ENCODE results near the gene RASGRF2.

Gene RASGRF2

DNA sequence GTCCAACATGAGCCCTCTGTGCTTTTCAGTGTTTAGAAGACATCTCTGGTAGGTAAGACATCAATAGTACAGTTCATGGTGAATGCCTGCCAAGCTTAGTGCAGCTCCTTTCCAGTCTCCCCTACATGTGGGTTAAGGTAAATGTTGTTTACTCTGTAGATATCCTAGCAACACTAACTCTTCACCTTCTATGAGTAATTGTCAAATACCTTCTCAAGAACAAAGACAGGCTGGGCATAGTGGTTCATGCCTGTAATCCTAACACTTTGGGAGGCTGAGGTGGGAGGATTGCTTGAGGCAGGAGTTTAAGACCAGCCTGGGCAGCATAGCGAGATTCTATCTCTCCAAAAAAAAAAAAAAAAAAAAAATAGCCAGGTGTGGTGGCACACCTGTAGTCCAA lies 18.7 kb upstream of the RASGRF2 start:
- H3K4me3 ChIP-seq (replicated peaks in 1 of 2; ENCODE audit: low read depth in 2 of 2, low read length in 2 of 2): no peak overlapping the region
- TF ChIP-seq, protein P1, sequence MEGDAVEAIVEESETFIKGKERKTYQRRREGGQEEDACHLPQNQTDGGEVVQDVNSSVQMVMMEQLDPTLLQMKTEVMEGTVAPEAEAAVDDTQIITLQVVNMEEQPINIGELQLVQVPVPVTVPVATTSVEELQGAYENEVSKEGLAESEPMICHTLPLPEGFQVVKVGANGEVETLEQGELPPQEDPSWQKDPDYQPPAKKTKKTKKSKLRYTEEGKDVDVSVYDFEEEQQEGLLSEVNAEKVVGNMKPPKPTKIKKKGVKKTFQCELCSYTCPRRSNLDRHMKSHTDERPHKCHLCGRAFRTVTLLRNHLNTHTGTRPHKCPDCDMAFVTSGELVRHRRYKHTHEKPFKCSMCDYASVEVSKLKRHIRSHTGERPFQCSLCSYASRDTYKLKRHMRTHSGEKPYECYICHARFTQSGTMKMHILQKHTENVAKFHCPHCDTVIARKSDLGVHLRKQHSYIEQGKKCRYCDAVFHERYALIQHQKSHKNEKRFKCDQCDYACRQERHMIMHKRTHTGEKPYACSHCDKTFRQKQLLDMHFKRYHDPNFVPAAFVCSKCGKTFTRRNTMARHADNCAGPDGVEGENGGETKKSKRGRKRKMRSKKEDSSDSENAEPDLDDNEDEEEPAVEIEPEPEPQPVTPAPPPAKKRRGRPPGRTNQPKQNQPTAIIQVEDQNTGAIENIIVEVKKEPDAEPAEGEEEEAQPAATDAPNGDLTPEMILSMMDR (IDR thresholded peaks at IDR 0.05; ENCODE audit: low read depth, low read length): no peak
- no peak for DNase-seq (ENCODE audit: low read depth in 2 of 2)

DNA sequence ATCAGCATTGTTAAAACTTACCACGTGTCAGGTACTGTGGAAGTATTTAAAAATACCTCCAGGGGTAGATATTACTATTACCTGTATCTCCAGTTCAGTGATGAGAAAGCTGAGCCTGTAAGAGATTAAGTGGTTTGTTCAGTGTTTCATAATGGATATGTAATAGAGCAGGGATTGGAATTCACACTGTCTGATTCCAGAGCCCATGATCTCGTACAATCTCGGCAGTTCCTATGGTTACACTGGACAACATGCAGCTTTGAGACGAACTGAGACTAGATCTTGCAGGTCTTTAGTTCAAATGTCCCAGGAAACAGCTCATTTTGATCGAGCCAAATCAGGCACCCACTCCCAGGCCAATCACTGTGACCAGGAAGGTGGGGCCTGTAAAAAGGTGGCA lies 8.8 kb upstream of the RASGRF2 start:
- DNase-seq (ENCODE audit: low read depth in 2 of 2): no peak
- TF ChIP-seq, protein P1 (IDR thresholded peaks at IDR 0.05; ENCODE audit: low read depth, low read length): no peak
- H3K4me3 ChIP-seq (replicated peaks in 1 of 2; ENCODE audit: low read depth in 2 of 2, low read length in 2 of 2): no peak overlapping the region

DNA sequence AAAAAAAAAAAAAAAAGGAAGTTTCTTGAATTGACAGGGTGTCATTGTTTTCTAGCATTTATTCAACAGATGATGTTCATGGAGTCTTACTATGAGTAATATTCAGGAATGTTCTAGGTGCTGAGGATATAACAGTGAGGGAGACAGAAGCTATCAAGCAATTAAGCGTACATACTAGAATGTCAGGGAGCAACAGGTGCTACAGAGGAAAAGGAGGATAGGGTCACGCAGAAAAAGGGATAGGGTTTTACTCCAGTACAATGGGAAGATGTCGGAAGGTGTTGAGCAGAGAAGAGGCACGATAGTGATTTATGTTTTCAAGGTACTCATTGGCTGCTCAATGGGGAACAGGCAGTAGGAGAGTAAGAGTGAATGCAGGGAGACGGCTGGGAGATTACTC lies 6.6 kb upstream of the RASGRF2 start:
- no peak overlapping the region for H3K4me3 ChIP-seq (replicated peaks in 1 of 2; ENCODE audit: low read depth in 2 of 2, low read length in 2 of 2)
- no peak for DNase-seq (ENCODE audit: low read depth in 2 of 2)
- TF ChIP-seq, protein P1 (IDR thresholded peaks at IDR 0.05; ENCODE audit: low read depth, low read length): no peak

DNA sequence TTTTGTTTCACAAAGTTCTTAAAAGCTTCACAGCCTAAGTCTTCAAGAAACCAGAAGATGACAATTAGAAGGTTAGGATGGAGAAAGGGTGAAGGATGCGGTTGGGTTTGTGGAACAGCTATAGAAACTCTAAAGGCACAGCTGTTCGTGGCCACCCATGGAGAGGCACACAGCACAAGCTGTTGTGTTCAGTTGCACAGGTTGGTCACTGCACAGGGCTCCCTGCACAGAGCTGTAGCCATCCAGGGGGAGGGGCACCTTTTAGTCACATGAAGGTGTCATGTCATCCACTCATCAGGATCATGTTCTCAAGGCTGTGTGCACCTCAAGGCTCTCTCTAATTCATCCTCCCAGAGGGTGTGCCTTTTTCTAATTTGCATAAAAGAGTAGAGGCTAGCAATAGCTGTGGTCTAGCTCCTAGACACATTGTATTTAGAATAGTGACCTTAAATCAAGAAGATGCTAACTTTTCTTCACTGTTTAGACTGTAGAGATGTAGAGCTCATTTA lies 5.0 kb upstream of the RASGRF2 start:
- H3K4me3 ChIP-seq (replicated peaks in 1 of 2; ENCODE audit: low read depth in 2 of 2, low read length in 2 of 2): no peak overlapping the region
- no peak for DNase-seq (ENCODE audit: low read depth in 2 of 2)
- TF ChIP-seq, protein P1 (IDR thresholded peaks at IDR 0.05; ENCODE audit: low read depth, low read length): no peak

DNA sequence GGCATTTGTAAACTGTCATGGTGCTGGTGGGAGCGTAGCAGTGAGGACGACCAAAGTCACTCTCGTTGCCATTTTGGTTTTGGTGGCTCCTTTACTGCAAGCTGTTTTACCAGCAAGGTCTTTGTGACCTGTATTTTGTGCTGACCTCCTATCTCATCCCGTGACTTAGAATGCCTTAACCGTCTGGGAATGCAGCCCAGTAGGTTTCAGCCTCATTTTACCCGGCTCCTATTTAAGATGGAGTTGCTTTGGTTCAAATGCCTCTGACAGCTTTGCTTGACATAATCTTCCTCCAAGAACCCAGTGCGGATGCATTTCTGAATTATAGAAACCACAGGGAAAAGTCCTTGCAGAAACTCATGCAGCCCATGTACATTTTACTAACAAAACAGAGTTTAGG lies 3.9 kb upstream of the RASGRF2 start:
- DNase-seq (ENCODE audit: low read depth in 2 of 2): no peak
- TF ChIP-seq, protein P1 (IDR thresholded peaks at IDR 0.05; ENCODE audit: low read depth, low read length): no peak
- H3K4me3 ChIP-seq (replicated peaks in 1 of 2; ENCODE audit: low read depth in 2 of 2, low read length in 2 of 2): no peak overlapping the region

DNA sequence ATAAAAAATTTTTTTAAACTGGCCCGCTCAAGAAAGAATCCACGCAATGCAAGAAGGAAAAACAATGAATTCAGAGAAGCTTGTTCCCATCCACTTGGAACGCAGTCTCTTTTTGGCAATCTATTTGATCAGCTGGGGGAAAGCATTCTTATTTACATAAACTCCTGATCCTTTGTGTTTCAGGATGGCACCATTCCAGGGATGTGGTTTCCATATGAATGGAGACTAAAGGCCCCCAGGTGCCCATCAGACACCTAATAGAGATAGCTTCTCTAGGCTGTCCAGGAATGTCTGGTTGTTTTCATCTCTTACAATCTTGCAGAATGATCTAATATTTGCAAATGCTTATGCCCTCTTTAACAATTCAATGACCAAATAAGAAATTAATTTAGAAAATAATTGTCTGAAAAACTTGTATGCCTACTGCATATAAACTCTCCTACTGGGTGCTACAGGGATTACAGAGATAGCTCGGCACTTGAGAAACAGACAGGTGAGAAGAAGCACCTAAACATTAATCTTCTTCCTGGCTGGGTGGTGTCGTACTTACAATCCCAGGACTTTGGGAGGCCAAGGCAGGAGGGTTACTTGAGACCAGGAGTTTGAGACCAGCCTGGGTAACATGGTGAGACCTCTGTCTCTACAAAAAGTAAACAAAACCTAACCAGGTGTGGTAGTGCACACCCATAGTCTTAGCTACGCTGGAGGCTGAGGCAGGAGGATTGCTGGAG lies 3.0 kb upstream of the RASGRF2 start:
- DNase-seq (ENCODE audit: low read depth in 2 of 2): no peak
- TF ChIP-seq, protein P1 (IDR thresholded peaks at IDR 0.05; ENCODE audit: low read depth, low read length): no peak
- no peak overlapping the region for H3K4me3 ChIP-seq (replicated peaks in 1 of 2; ENCODE audit: low read depth in 2 of 2, low read length in 2 of 2)

DNA sequence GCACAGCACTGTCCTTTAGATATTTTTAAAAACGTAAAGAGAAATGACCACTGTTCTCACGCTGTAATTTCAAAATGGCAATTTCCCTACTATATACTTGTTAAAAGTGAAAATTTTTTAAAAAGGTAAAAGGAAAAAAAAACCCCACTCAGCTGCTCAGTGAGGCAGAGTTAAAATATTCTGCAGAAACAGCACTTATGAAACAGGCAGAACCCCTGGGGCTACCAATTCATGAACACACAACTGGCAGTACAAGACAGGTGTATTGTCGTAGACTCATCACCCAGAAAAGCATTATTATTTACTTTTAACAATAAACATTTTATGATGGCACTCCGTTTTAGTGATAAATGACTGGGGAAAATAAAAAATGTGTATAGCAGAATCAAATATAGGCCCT lies 1.5 kb upstream of the RASGRF2 start:
- TF ChIP-seq, protein P1 (IDR thresholded peaks at IDR 0.05; ENCODE audit: low read depth, low read length): no peak
- no peak overlapping the region for H3K4me3 ChIP-seq (replicated peaks in 1 of 2; ENCODE audit: low read depth in 2 of 2, low read length in 2 of 2)
- no peak for DNase-seq (ENCODE audit: low read depth in 2 of 2)

Data from cardiac fibroblast (primary cell).